ENCODE results near the gene PSMA3.

PSMA3 gene

GRCh38 chr14:58307597-58308316, 63.1 kb downstream of the PSMA3 start:
- Histone ChIP-seq H3K36me3 (ENCODE audit: control insufficient read depth, low read depth, low read length) (peaks cover 32% of the 10 kb centered on the region), H3K4me1 (ENCODE audit: control insufficient read depth, low read depth, low read length) (no peaks in the 10 kb centered on the region), H3K9ac (ENCODE audit: low read length) (no peak overlapping the region), H3K27me3 (ENCODE audit: control insufficient read depth, insufficient read depth, low read length) (no peaks in the 10 kb centered on the region), H3K9me3 (ENCODE audit: control insufficient read depth, low read depth, low read length) (no peaks in the 10 kb centered on the region), H3K27ac (ENCODE audit: low read length) (no peak overlapping the region), H3K4me3 (ENCODE audit: low read length) (no peak overlapping the region)

GRCh38 chr14:58309086-58309485, 64.4 kb downstream of the PSMA3 start:
- Histone ChIP-seq H3K4me1 (ENCODE audit: control insufficient read depth, low read depth, low read length) (no peaks in the 10 kb centered on the region), H3K36me3 (ENCODE audit: control insufficient read depth, low read depth, low read length) (peaks cover 28% of the 10 kb centered on the region), H3K9ac (ENCODE audit: low read length) (no peak overlapping the region), H3K27ac (ENCODE audit: low read length) (no peak overlapping the region), H3K27me3 (ENCODE audit: control insufficient read depth, insufficient read depth, low read length) (no peaks in the 10 kb centered on the region), H3K9me3 (ENCODE audit: control insufficient read depth, low read depth, low read length) (no peaks in the 10 kb centered on the region), H3K4me3 (ENCODE audit: low read length) (no peak overlapping the region)

GRCh38 chr14:58313699-58314098, 69.1 kb downstream of the PSMA3 start:
- H3K9me3 ChIP-seq (ENCODE audit: control insufficient read depth, low read depth, low read length) = no peaks in the 10 kb centered on the region
- H3K27ac ChIP-seq (ENCODE audit: low read length) = no peak overlapping the region
- H3K36me3 ChIP-seq (ENCODE audit: control insufficient read depth, low read depth, low read length) = peaks cover 13% of the 10 kb centered on the region
- H3K9ac ChIP-seq (ENCODE audit: low read length) = no peak overlapping the region
- no peaks in the 10 kb centered on the region for H3K27me3 ChIP-seq (ENCODE audit: control insufficient read depth, insufficient read depth, low read length)
- no peaks in the 10 kb centered on the region for H3K4me1 ChIP-seq (ENCODE audit: control insufficient read depth, low read depth, low read length)
- no peak overlapping the region for H3K4me3 ChIP-seq (ENCODE audit: low read length)

- H3K27me3 ChIP-seq (ENCODE audit: control insufficient read depth, insufficient read depth, low read length) = no peaks in the 10 kb centered on the region
- no peaks in the 10 kb centered on the region for H3K4me1 ChIP-seq (ENCODE audit: control insufficient read depth, low read depth, low read length)
- H3K36me3 ChIP-seq (ENCODE audit: control insufficient read depth, low read depth, low read length) = peaks cover 9% of the 10 kb centered on the region
- H3K4me3 ChIP-seq (ENCODE audit: low read length) = no peak overlapping the region
- H3K9me3 ChIP-seq (ENCODE audit: control insufficient read depth, low read depth, low read length) = no peaks in the 10 kb centered on the region
- H3K9ac ChIP-seq (ENCODE audit: low read length) = no peak overlapping the region
- no peak overlapping the region for H3K27ac ChIP-seq (ENCODE audit: low read length)
These were observed 71.0 kb downstream of the PSMA3 start for GRCh38 chr14:58315606-58316005.

All from iPS-18a (cell line).